ENCODE results near the gene PRPF40B.

Gene PRPF40B

GRCh38 chr12:49635656-49636055 lies 12.3 kb downstream of the PRPF40B start:
- no peak for DNase-seq (ENCODE audit: low read depth, low spot score)

- no peak for DNase-seq (ENCODE audit: low read depth, low spot score)
Measured at GRCh38 chr12:49636574-49636973, 13.2 kb downstream of the PRPF40B start.

GRCh38 chr12:49636979-49637755 lies 13.8 kb downstream of the PRPF40B start:
- no peak for DNase-seq (ENCODE audit: low read depth, low spot score)

- no peak for DNase-seq (ENCODE audit: low read depth, low spot score)
Measured at GRCh38 chr12:49641748-49642369, 18.5 kb downstream of the PRPF40B start.

- DNase-seq (ENCODE audit: low read depth, low spot score): no peak
Measured at GRCh38 chr12:49642370-49642802, 19.0 kb downstream of the PRPF40B start.

GRCh38 chr12:49643135-49643534 lies 19.8 kb downstream of the PRPF40B start:
- no peak for DNase-seq (ENCODE audit: low read depth, low spot score)

- no peak for DNase-seq (ENCODE audit: low read depth, low spot score)
Measured at GRCh38 chr12:49643961-49644619, 20.7 kb downstream of the PRPF40B start.

- DNase-seq (ENCODE audit: low read depth, low spot score): no peak
Measured at GRCh38 chr12:49644620-49644994, 21.2 kb downstream of the PRPF40B start.

- no peak for DNase-seq (ENCODE audit: low read depth, low spot score)
Measured at GRCh38 chr12:49645146-49646039, 22.0 kb downstream of the PRPF40B start.

- no peak for DNase-seq (ENCODE audit: low read depth, low spot score)
Measured at GRCh38 chr12:49646331-49646830, 23.0 kb downstream of the PRPF40B start.

GRCh38 chr12:49646871-49647654 lies 23.7 kb downstream of the PRPF40B start:
- DNase-seq (ENCODE audit: low read depth, low spot score): no peak

GRCh38 chr12:49647827-49648711 lies 24.7 kb downstream of the PRPF40B start:
- no peak for DNase-seq (ENCODE audit: low read depth, low spot score)

GRCh38 chr12:49648712-49649003 lies 25.3 kb downstream of the PRPF40B start:
- no peak for DNase-seq (ENCODE audit: low read depth, low spot score)

GRCh38 chr12:49649445-49649844 lies 26.1 kb downstream of the PRPF40B start:
- DNase-seq (ENCODE audit: low read depth, low spot score): no peak

GRCh38 chr12:49649892-49650291 lies 26.5 kb downstream of the PRPF40B start:
- DNase-seq (ENCODE audit: low read depth, low spot score): no peak

- no peak for DNase-seq (ENCODE audit: low read depth, low spot score)
Measured at GRCh38 chr12:49651855-49652254, 28.5 kb downstream of the PRPF40B start.

GRCh38 chr12:49652921-49653520 lies 29.7 kb downstream of the PRPF40B start:
- no peak for DNase-seq (ENCODE audit: low read depth, low spot score)

- no peak for DNase-seq (ENCODE audit: low read depth, low spot score)
Measured at GRCh38 chr12:49654715-49655114, 31.4 kb downstream of the PRPF40B start.

- no peak for DNase-seq (ENCODE audit: low read depth, low spot score)
Measured at GRCh38 chr12:49655595-49656236, 32.4 kb downstream of the PRPF40B start.

All from iPS DF 19.7 (cell line).